BLaER1 treated with 17β-estradiol and CSF1 and Interleukin-3, amounts not matched to agents 10 nM and 100 nM (cell line): ENCODE measurements around the gene SEPTIN1.
"Not testable (repeated sequence)": the region's sequence is repeated elsewhere in the genome, so short reads cannot be mapped to it uniquely, and the experiment has no call there.

Source experiments
- H3K27ac ChIP-seq, 11 experiments: shearing (Covaris generic); formaldehyde crosslinking; 2 replicates each; pipeline ENCODE4 v1.8.1; 2022
- H3K27me3 ChIP-seq, 11 experiments: shearing (Covaris generic); formaldehyde crosslinking; 2 replicates each; pipeline ENCODE4 v1.8.1; 2022
- H3K36me3 ChIP-seq, 11 experiments: shearing (Covaris generic); formaldehyde crosslinking; 2 replicates each; pipeline ENCODE4 v1.8.1; 2022
- H3K4me1 ChIP-seq, 10 experiments: shearing (Covaris generic); formaldehyde crosslinking; 2 replicates each; pipeline ENCODE4 v1.8.1; 2022
- H3K4me2 ChIP-seq, 11 experiments: shearing (Covaris generic); formaldehyde crosslinking; 2 replicates each; pipeline ENCODE4 v1.8.1; 2022
- H3K4me3 ChIP-seq, 10 experiments: shearing (Covaris generic); formaldehyde crosslinking; 2 replicates each; pipeline ENCODE4 v1.8.1; 2022
- H3K9ac ChIP-seq, 11 experiments: shearing (Covaris generic); formaldehyde crosslinking; 2 replicates each; pipeline ENCODE4 v1.8.1; 2022
- H3K9me3 ChIP-seq, 11 experiments: shearing (Covaris generic); formaldehyde crosslinking; replicated peaks in 1 of 11; 2 replicates each; pipeline ENCODE4 v1.8.1; 2022
- H4K20me1 ChIP-seq, 11 experiments: shearing (Covaris generic); formaldehyde crosslinking; 2 replicates each; pipeline ENCODE4 v1.8.1; 2022
- Cebpa-rat ChIP-seq, 11 experiments: shearing (Covaris generic); IDR thresholded peaks; 2 replicates each; pipeline ENCODE4 v1.8.1; 2022

SEPTIN1 gene

GRCh38 chr16:30350134-30350871 is 32.1 kb downstream of the SEPTIN1 start:
- peak overlapping the region; percentile 3 to 82 (median 71); a peak in 20 of 22 replicates for H3K4me2 ChIP-seq
- H3K36me3 ChIP-seq: peaks cover 38 to 47% (median 41%) of the 10 kb centered on the region in 11 experiments
- H3K4me3 ChIP-seq: no peak overlapping the region
- H3K27me3 ChIP-seq: no peaks in the 10 kb centered on the region
- peaks cover 30 to 70% (median 56%) of the 10 kb centered on the region in 10 experiments for H3K4me1 ChIP-seq
- TF ChIP-seq Cebpa-rat (IDR thresholded peaks at IDR 0.05): no peak
- peak overlapping the region in 10 of 11 experiments; percentile 15 to 40 (median 26); a peak in 10 of 22 replicates for H3K9ac ChIP-seq
- peaks cover 0 to 51% (median 21%) of the 10 kb centered on the region in 11 experiments; a peak in 16 of 22 replicates for H4K20me1 ChIP-seq
- H3K9me3 ChIP-seq: no peaks in the 10 kb centered on the region
- peak overlapping the region in 8 of 11 experiments; percentile 3 to 68 (median 58); a peak in 12 of 22 replicates for H3K27ac ChIP-seq

- Histone ChIP-seq H3K9me3 (no peaks in the 10 kb centered on the region), H3K4me3 (no peak overlapping the region), H3K36me3 (peaks cover 38 to 47% (median 41%) of the 10 kb centered on the region in 11 experiments), H4K20me1 (peaks cover 0 to 51% (median 21%) of the 10 kb centered on the region in 11 experiments; a peak in 16 of 22 replicates), H3K27ac (peak overlapping the region in 8 of 11 experiments; percentile 23 to 68 (median 58); a peak in 12 of 22 replicates), H3K27me3 (no peaks in the 10 kb centered on the region), H3K9ac (peak overlapping the region in 8 of 11 experiments; percentile 9 to 66 (median 30); a peak in 13 of 22 replicates), H3K4me2 (peak overlapping the region in 10 of 11 experiments; percentile 36 to 82 (median 72); a peak in 18 of 22 replicates), H3K4me1 (peaks cover 30 to 70% (median 56%) of the 10 kb centered on the region in 10 experiments)
- TF ChIP-seq Cebpa-rat (IDR thresholded peaks at IDR 0.05): peak in 5 of 11 experiments; percentile 6 to 60 (median 23); a peak in 4 of 22 replicates
These were observed 32.7 kb downstream of the SEPTIN1 start for GRCh38 chr16:30349675-30350074.

- H3K27ac ChIP-seq: peak overlapping the region in 6 of 11 experiments; percentile 29 to 68 (median 65); a peak in 11 of 22 replicates
- no peaks in the 10 kb centered on the region for H3K27me3 ChIP-seq
- peak overlapping the region in 9 of 11 experiments; percentile 47 to 82 (median 73); a peak in 16 of 22 replicates for H3K4me2 ChIP-seq
- H3K4me3 ChIP-seq: no peak overlapping the region
- H3K9me3 ChIP-seq: no peaks in the 10 kb centered on the region
- H3K36me3 ChIP-seq: peaks cover 38 to 44% (median 40%) of the 10 kb centered on the region in 11 experiments
- H4K20me1 ChIP-seq: peaks cover 0 to 44% (median 17%) of the 10 kb centered on the region in 11 experiments; a peak in 16 of 22 replicates
- H3K9ac ChIP-seq: peak overlapping the region in 5 of 11 experiments; percentile 25 to 66 (median 30); a peak in 7 of 22 replicates
- no peak for TF ChIP-seq Cebpa-rat (IDR thresholded peaks at IDR 0.05)
- H3K4me1 ChIP-seq: peaks cover 26 to 65% (median 52%) of the 10 kb centered on the region in 10 experiments
These were observed 33.4 kb downstream of the SEPTIN1 start for GRCh38 chr16:30348929-30349328.

- no peak overlapping the region for H3K4me3 ChIP-seq
- no peak overlapping the region for H3K9ac ChIP-seq
- H3K4me1 ChIP-seq: peaks cover 20 to 67% (median 50%) of the 10 kb centered on the region in 10 experiments
- no peaks in the 10 kb centered on the region for H3K9me3 ChIP-seq
- H3K36me3 ChIP-seq: peaks cover 30 to 36% (median 31%) of the 10 kb centered on the region in 11 experiments
- no peak for TF ChIP-seq Cebpa-rat (IDR thresholded peaks at IDR 0.05)
- H3K27ac ChIP-seq: peak overlapping the region in 3 of 11 experiments; percentile 19 to 48 (median 30); a peak in 4 of 22 replicates
- peak overlapping the region in 7 of 11 experiments; percentile 2 to 69 (median 44); a peak in 8 of 22 replicates for H3K4me2 ChIP-seq
- H3K27me3 ChIP-seq: no peaks in the 10 kb centered on the region
- peaks cover 0 to 36% (median 13%) of the 10 kb centered on the region in 11 experiments; a peak in 14 of 22 replicates for H4K20me1 ChIP-seq
These were observed 34.2 kb downstream of the SEPTIN1 start for GRCh38 chr16:30348113-30348512.

- H3K9me3 ChIP-seq: no peaks in the 10 kb centered on the region
- TF ChIP-seq Cebpa-rat (IDR thresholded peaks at IDR 0.05): no peak
- H3K4me2 ChIP-seq: no peak overlapping the region
- H3K4me3 ChIP-seq: no peak overlapping the region
- peaks cover 29 to 68% (median 65%) of the 10 kb centered on the region in 10 experiments for H3K4me1 ChIP-seq
- H3K27me3 ChIP-seq: no peaks in the 10 kb centered on the region
- H4K20me1 ChIP-seq: peaks cover 0 to 19% (median 4%) of the 10 kb centered on the region in 11 experiments; a peak in 11 of 22 replicates
- no peak overlapping the region for H3K27ac ChIP-seq
- no peak overlapping the region for H3K9ac ChIP-seq
- H3K36me3 ChIP-seq: peaks cover 12 to 18% (median 13%) of the 10 kb centered on the region in 11 experiments
These were observed 36.1 kb downstream of the SEPTIN1 start for GRCh38 chr16:30346286-30346685.

- H4K20me1 ChIP-seq, H3K4me3 ChIP-seq, H3K9me3 ChIP-seq, H3K27me3 ChIP-seq, H3K9ac ChIP-seq, H3K36me3 ChIP-seq, H3K27ac ChIP-seq: not testable (repeated sequence)
- Histone ChIP-seq H3K4me1 (peaks cover 15 to 57% (median 50%) of the 10 kb centered on the region in 10 experiments), H3K4me2 (peak overlapping the region in 8 of 11 experiments; percentile 37 to 69 (median 58); a peak in 11 of 22 replicates)
- TF ChIP-seq Cebpa-rat (IDR thresholded peaks at IDR 0.05): peak in 3 of 11 experiments; percentile 36 to 56 (median 46); a peak in 2 of 22 replicates
These were observed 38.9 kb downstream of the SEPTIN1 start for GRCh38 chr16:30343491-30343820.

- Histone ChIP-seq H3K36me3 (no peaks in the 10 kb centered on the region), H3K9me3 (no peaks in the 10 kb centered on the region), H3K27ac (peak overlapping the region in 5 of 11 experiments; percentile 14 to 40 (median 32); a peak in 8 of 22 replicates), H3K4me3 (no peak overlapping the region), H4K20me1 (no peaks in the 10 kb centered on the region), H3K4me2 (peak overlapping the region; percentile 27 to 69 (median 51); a peak in 20 of 22 replicates), H3K4me1 (peaks cover 15 to 53% (median 46%) of the 10 kb centered on the region in 10 experiments), H3K9ac (peak overlapping the region in 6 of 11 experiments; percentile 1 to 49 (median 12); a peak in 8 of 22 replicates), H3K27me3 (no peaks in the 10 kb centered on the region)
- TF ChIP-seq Cebpa-rat (IDR thresholded peaks at IDR 0.05): no peak
These were observed 39.4 kb downstream of the SEPTIN1 start for GRCh38 chr16:30342751-30343490.

- H3K4me1 ChIP-seq: peaks cover 22 to 53% (median 49%) of the 10 kb centered on the region in 10 experiments
- H3K27me3 ChIP-seq, H3K4me3 ChIP-seq, H4K20me1 ChIP-seq, H3K9me3 ChIP-seq, H3K36me3 ChIP-seq: not testable (repeated sequence)
- peak overlapping the region in 3 of 11 experiments; percentile 17 to 38 (median 32); a peak in 2 of 22 replicates for H3K27ac ChIP-seq
- peak overlapping the region in 3 of 11 experiments; percentile 1 to 49 (median 22); a peak in 3 of 22 replicates for H3K9ac ChIP-seq
- H3K4me2 ChIP-seq: peak overlapping the region in 9 of 11 experiments; percentile 37 to 69 (median 58); a peak in 10 of 22 replicates
These were observed 40.4 kb downstream of the SEPTIN1 start for GRCh38 chr16:30341971-30342370.
